ENCODE measurements around the gene RNF111.
"Not testable (repeated sequence)": the region's sequence is repeated elsewhere in the genome, so short reads cannot be mapped to it uniquely, and the experiment has no call there.

The RNF111 gene

GRCh38 chr15:59120937-59121336 lies 133.5 kb downstream of the RNF111 start:
- Histone ChIP-seq H3K4me1 (ENCODE audit: insufficient read depth, low read length, poor library complexity, severe bottlenecking) (no peaks in the 10 kb centered on the region), H3K79me2 (ENCODE audit: insufficient read depth, low read length) (peaks cover 83% of the 10 kb centered on the region), H3K4me2 (ENCODE audit: low read depth, low read length, poor library complexity, severe bottlenecking) (no peak overlapping the region), H3K9me2 (replicated peaks; ENCODE audit: low read depth, low read length) (no peaks in the 10 kb centered on the region), H2AFZ (ENCODE audit: low read length) (no peak overlapping the region), H3F3A (ENCODE audit: low read depth) (no peaks in the 10 kb centered on the region), H3K27me3 (ENCODE audit: insufficient read depth, low read length, poor library complexity, severe bottlenecking) (no peaks in the 10 kb centered on the region), H3K9ac (ENCODE audit: low read depth, low read length, poor library complexity, severe bottlenecking) (no peak overlapping the region), H3K4me3 (ENCODE audit: low read length, poor library complexity, severe bottlenecking) (no peak overlapping the region), H3K36me3 (ENCODE audit: insufficient read depth, low read length) (peaks cover 90% of the 10 kb centered on the region), H3K9me3 (ENCODE audit: insufficient read depth, low read depth, low read length) (no peaks in the 10 kb centered on the region), H4K20me1 (ENCODE audit: insufficient read depth, low read length, poor library complexity, severe bottlenecking) (peaks cover 3% of the 10 kb centered on the region)
- TF ChIP-seq EZH2phosphoT487 (IDR thresholded peaks at IDR 0.05; ENCODE audit: borderline replicate concordance) (no peak), CTCF (conservative IDR thresholded peaks at IDR 0.05; ENCODE audit: low read length) (no peak)

- Histone ChIP-seq H2AFZ (ENCODE audit: low read length) (no peak overlapping the region), H3K9me2 (replicated peaks; ENCODE audit: low read depth, low read length) (no peaks in the 10 kb centered on the region), H3K79me2 (ENCODE audit: insufficient read depth, low read length) (peaks cover 87% of the 10 kb centered on the region), H3K4me2 (ENCODE audit: low read depth, low read length, poor library complexity, severe bottlenecking) (no peak overlapping the region), H4K20me1 (ENCODE audit: insufficient read depth, low read length, poor library complexity, severe bottlenecking) (no peaks in the 10 kb centered on the region), H3K4me1 (ENCODE audit: insufficient read depth, low read length, poor library complexity, severe bottlenecking) (no peaks in the 10 kb centered on the region), H3F3A (ENCODE audit: low read depth) (no peaks in the 10 kb centered on the region), H3K27me3 (ENCODE audit: insufficient read depth, low read length, poor library complexity, severe bottlenecking) (no peaks in the 10 kb centered on the region), H3K4me3 (ENCODE audit: low read length, poor library complexity, severe bottlenecking) (no peak overlapping the region), H3K9me3 (ENCODE audit: insufficient read depth, low read depth, low read length) (no peaks in the 10 kb centered on the region), H3K9ac (ENCODE audit: low read depth, low read length, poor library complexity, severe bottlenecking) (no peak overlapping the region), H3K36me3 (ENCODE audit: insufficient read depth, low read length) (peaks cover 76% of the 10 kb centered on the region)
- TF ChIP-seq CTCF (conservative IDR thresholded peaks at IDR 0.05; ENCODE audit: low read length) (no peak), EZH2phosphoT487 (IDR thresholded peaks at IDR 0.05; ENCODE audit: borderline replicate concordance) (no peak)
These were observed 136.8 kb downstream of the RNF111 start for GRCh38 chr15:59124261-59124660.

GRCh38 chr15:59125683-59126082 lies 138.2 kb downstream of the RNF111 start:
- not testable (repeated sequence) for H3K4me3 ChIP-seq (ENCODE audit: low read length, poor library complexity, severe bottlenecking); H2AFZ ChIP-seq (ENCODE audit: low read length); H4K20me1 ChIP-seq (ENCODE audit: insufficient read depth, low read length, poor library complexity, severe bottlenecking); H3K9me2 ChIP-seq (replicated peaks; ENCODE audit: low read depth, low read length); H3K4me1 ChIP-seq (ENCODE audit: insufficient read depth, low read length, poor library complexity, severe bottlenecking); H3K9ac ChIP-seq (ENCODE audit: low read depth, low read length, poor library complexity, severe bottlenecking); H3K4me2 ChIP-seq (ENCODE audit: low read depth, low read length, poor library complexity, severe bottlenecking); H3K27me3 ChIP-seq (ENCODE audit: insufficient read depth, low read length, poor library complexity, severe bottlenecking); H3K9me3 ChIP-seq (ENCODE audit: insufficient read depth, low read depth, low read length); H3F3A ChIP-seq (ENCODE audit: low read depth)
- Histone ChIP-seq H3K36me3 (ENCODE audit: insufficient read depth, low read length) (peaks cover 78% of the 10 kb centered on the region), H3K79me2 (ENCODE audit: insufficient read depth, low read length) (peaks cover 91% of the 10 kb centered on the region)

GRCh38 chr15:59127255-59127654 lies 139.8 kb downstream of the RNF111 start:
- H2AFZ ChIP-seq (ENCODE audit: low read length); H3K9me3 ChIP-seq (ENCODE audit: insufficient read depth, low read depth, low read length): not testable (repeated sequence)
- peaks cover 85% of the 10 kb centered on the region for H3K36me3 ChIP-seq (ENCODE audit: insufficient read depth, low read length)

More at GRCh38 chr15:59127255-59127654, 139.8 kb downstream of the RNF111 start:
- H3K9me2 ChIP-seq (replicated peaks; ENCODE audit: low read depth, low read length); H3K27me3 ChIP-seq (ENCODE audit: insufficient read depth, low read length, poor library complexity, severe bottlenecking); H3K4me1 ChIP-seq (ENCODE audit: insufficient read depth, low read length, poor library complexity, severe bottlenecking); H4K20me1 ChIP-seq (ENCODE audit: insufficient read depth, low read length, poor library complexity, severe bottlenecking); H3K4me2 ChIP-seq (ENCODE audit: low read depth, low read length, poor library complexity, severe bottlenecking); H3F3A ChIP-seq (ENCODE audit: low read depth); H3K9ac ChIP-seq (ENCODE audit: low read depth, low read length, poor library complexity, severe bottlenecking); H3K4me3 ChIP-seq (ENCODE audit: low read length, poor library complexity, severe bottlenecking): not testable (repeated sequence)
- peaks cover 97% of the 10 kb centered on the region for H3K79me2 ChIP-seq (ENCODE audit: insufficient read depth, low read length)

Data from Loucy (cell line).